ENCODE measurements around the gene WWC1.

WWC1 gene

GRCh38 chr5:168455201-168455600, 163.8 kb downstream of the WWC1 start:
- DNase-seq, result no peak

GRCh38 chr5:168457542-168457941, 166.1 kb downstream of the WWC1 start:
- DNase-seq, result no peak

GRCh38 chr5:168460606-168461005, 169.2 kb downstream of the WWC1 start:
- DNase-seq, result no peak

GRCh38 chr5:168463081-168463480, 171.6 kb downstream of the WWC1 start:
- DNase-seq, result no peak

- no peak for DNase-seq
Observed at GRCh38 chr5:168464214-168464613, 172.8 kb downstream of the WWC1 start.

- DNase-seq, result no peak
Observed at GRCh38 chr5:168464641-168465040, 173.2 kb downstream of the WWC1 start.

GRCh38 chr5:168467755-168468330, 176.4 kb downstream of the WWC1 start:
- no peak for DNase-seq

GRCh38 chr5:168468836-168469235, 177.4 kb downstream of the WWC1 start:
- no peak for DNase-seq

- DNase-seq, result no peak
Observed at GRCh38 chr5:168469816-168470215, 178.4 kb downstream of the WWC1 start.

GRCh38 chr5:168471785-168472184, 180.3 kb downstream of the WWC1 start:
- no peak for DNase-seq

GRCh38 chr5:168472329-168472728, 180.9 kb downstream of the WWC1 start:
- no peak for DNase-seq

GRCh38 chr5:168474319-168474718, 182.9 kb downstream of the WWC1 start:
- no peak for DNase-seq

GRCh38 chr5:168477060-168477459, 185.6 kb downstream of the WWC1 start:
- DNase-seq, result no peak

- no peak for DNase-seq
Observed at GRCh38 chr5:168479166-168479565, 187.7 kb downstream of the WWC1 start.

GRCh38 chr5:168480601-168481000, 189.2 kb downstream of the WWC1 start:
- DNase-seq, result no peak

- no peak for DNase-seq
Observed at GRCh38 chr5:168481330-168481788, 189.9 kb downstream of the WWC1 start.

- DNase-seq, result no peak
Observed at GRCh38 chr5:168482361-168482760, 190.9 kb downstream of the WWC1 start.

- peak; percentile 92 to 94 for DNase-seq
Observed at GRCh38 chr5:168486136-168486879, 194.9 kb downstream of the WWC1 start, which contains the start of gene RARS1. RARS1 (plus strand) TSS chr5:168486471; CDS start chr5:168486499, 28 bp downstream.

GRCh38 chr5:168489059-168489458, 197.6 kb downstream of the WWC1 start:
- DNase-seq, result no peak

- no peak for DNase-seq
Observed at GRCh38 chr5:168494057-168494555, 202.7 kb downstream of the WWC1 start.

- no peak for DNase-seq
Observed at GRCh38 chr5:168502563-168503237, 211.3 kb downstream of the WWC1 start.

- no peak for DNase-seq
Observed at GRCh38 chr5:168513861-168514428, 222.5 kb downstream of the WWC1 start.

All from activated CD4-positive, alpha-beta T cell treated with anti-CD3 and anti-CD28 coated beads, Interleukin-2, amount 50 U/mL, for 48 hours (primary cell).